Activated naive CD8-positive, alpha-beta T cell treated with anti-CD3 and anti-CD28 coated beads, Interleukin-2, amount 50 U/mL, for 24 hours (primary cell): Measurements from ENCODE around the gene CYP21A2.

Source experiments
- ATAC-seq: fragments of 150-1000 bp; cut with Tn5 transposase; one replicate; pipeline ENCODE4 v1.10.0; 2021
- DNase-seq: peaks from one replicate; pipeline ENCODE4 v3.0.0; 2021
- H3K27ac Mint-ChIP-seq: one replicate; pipeline ENCODE4 v1.8.0; 2021; ENCODE audit warnings: mild to moderate bottlenecking, mixed read lengths
- H3K27me3 Mint-ChIP-seq: one replicate; pipeline ENCODE4 v1.8.0; 2021; ENCODE audit warnings: mixed read lengths
- H3K36me3 Mint-ChIP-seq: one replicate; pipeline ENCODE4 v1.8.0; 2021; ENCODE audit warnings: low read depth, mixed read lengths
- H3K4me1 Mint-ChIP-seq: one replicate; pipeline ENCODE4 v1.8.0; 2021; ENCODE audit warnings: mixed read lengths
- H3K4me3 Mint-ChIP-seq: one replicate; pipeline ENCODE4 v1.8.0; 2021; ENCODE audit warnings: mild to moderate bottlenecking, moderate library complexity, mixed read lengths
- H3K9me3 Mint-ChIP-seq: one replicate; pipeline ENCODE4 v1.8.0; 2021; ENCODE audit warnings: mixed read lengths

The CYP21A2 gene

DNA sequence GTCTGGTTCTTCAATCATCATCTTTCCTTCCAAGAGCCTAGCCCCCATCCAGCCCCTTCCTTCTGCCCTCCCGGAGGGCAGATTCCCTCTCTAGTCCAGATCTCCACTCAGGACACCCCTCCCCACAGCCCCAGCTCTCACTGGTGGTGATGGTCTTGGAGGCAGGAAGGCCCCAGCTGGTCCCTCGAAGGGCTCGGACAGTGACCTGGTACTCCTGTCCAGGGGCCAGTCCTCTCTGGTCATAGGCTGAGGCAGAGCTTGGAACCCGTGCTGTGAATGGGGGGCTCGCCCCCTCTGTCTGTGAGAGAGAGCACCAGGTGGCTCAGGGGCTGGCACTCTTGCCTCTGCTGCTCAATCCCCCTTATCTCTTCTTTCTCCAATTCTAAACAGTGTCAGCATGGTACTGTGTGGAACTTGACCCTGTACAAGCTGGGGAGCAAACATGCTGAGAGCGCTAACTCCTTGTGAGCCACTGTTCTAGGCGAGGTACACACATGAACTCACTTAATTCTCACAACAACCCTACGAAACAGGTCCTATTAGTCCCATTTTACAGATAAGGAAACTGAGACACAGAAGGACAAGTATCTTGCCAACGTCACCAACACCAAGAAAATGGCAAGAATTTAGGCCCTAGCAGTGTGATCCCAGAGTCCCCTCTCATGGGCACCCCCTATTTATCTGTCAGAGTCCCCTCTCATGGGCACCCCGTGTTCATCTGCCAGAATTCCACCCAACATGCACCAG is 51.0 kb downstream of the CYP21A2 start:
- no peak overlapping the region for H3K4me3 Mint-ChIP-seq
- peaks cover 54% of the 10 kb centered on the region for H3K27me3 Mint-ChIP-seq
- H3K36me3 Mint-ChIP-seq = no peaks in the 10 kb centered on the region
- peaks cover 14% of the 10 kb centered on the region for H3K4me1 Mint-ChIP-seq
- no peak for ATAC-seq
- H3K9me3 Mint-ChIP-seq = no peaks in the 10 kb centered on the region
- DNase-seq = no peak
- no peak overlapping the region for H3K27ac Mint-ChIP-seq
